GM21360 (cell line): ENCODE measurements around the gene DTWD2.
"Not testable (repeated sequence)": the region's sequence is repeated elsewhere in the genome, so short reads cannot be mapped to it uniquely, and the experiment has no call there.

ENCODE experiments used
- ATAC-seq: cut with Tn5 transposase; IDR thresholded peaks from one replicate; pipeline ENCODE4 v1.9.1; 2021; ENCODE audit warnings: mild to moderate bottlenecking, moderate library complexity; ENCODE audit not compliant: unreplicated experiment

The DTWD2 gene

DNA sequence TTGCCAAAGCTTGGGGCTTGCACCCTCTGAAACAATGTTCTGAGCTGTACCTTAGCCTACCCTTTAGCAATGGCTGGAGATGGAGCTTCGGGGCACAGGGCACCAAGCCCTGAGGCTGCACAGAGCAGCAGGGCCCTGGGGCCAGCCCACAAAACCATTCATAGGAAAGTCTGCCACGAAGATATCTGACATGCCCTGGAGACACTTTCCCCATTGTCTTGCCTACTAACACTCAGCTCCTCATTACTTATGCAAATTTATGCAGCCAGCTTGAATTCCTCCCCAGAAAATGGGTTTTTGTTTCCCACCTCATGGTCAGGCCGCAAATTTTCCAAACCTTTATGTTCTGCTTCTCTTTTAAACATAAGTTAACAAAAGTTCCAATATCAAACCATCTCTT, 105.7 kb downstream of the DTWD2 start:
- no peak for ATAC-seq

- not testable (repeated sequence) for ATAC-seq
Measured at GRCh38 chr5:118876852-118877251, 111.5 kb downstream of the DTWD2 start.

- ATAC-seq = no peak
Measured at GRCh38 chr5:118875131-118875530, 113.2 kb downstream of the DTWD2 start.

GRCh38 chr5:118873417-118873816, 114.9 kb downstream of the DTWD2 start:
- ATAC-seq = no peak

- ATAC-seq = no peak
Measured at GRCh38 chr5:118863345-118863744, 125.0 kb downstream of the DTWD2 start.

DNA sequence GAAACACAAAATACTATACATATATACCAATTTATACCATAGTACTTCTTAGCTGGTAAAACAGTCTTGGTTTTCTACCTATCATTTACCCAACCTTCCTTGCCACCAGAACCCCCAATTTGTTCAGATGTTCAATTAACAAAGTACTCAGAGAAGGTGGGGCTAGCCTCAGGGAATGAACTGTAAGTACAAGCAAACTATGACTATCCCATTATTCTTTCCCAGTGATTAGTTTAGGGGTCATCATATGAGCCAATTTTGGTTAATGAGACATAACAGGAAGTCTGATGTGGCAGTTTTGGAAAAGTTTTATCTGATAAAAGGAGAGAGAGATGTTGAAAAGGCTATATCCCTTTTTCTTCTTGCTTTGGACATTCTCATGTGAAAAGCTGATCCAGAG, 125.8 kb downstream of the DTWD2 start:
- no peak for ATAC-seq

DNA sequence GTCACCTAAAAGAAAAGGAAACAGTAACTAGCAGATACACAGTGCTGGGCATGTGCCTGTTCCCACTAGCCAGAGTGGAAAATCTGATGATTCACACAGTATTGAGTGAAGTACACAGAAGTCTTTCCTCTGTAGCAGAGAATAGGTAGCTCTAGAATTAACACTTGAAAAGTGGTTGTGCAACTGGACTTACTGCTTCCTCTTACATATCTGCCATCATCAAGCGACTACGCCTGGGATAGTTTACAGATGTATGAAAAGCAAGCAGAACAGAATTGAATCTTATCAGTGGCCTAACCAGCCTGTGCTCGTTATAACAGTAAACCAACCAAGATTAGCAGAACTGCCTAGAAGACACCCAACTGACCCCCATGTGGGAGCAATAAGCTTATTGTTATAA, 130.6 kb downstream of the DTWD2 start:
- no peak for ATAC-seq

DNA sequence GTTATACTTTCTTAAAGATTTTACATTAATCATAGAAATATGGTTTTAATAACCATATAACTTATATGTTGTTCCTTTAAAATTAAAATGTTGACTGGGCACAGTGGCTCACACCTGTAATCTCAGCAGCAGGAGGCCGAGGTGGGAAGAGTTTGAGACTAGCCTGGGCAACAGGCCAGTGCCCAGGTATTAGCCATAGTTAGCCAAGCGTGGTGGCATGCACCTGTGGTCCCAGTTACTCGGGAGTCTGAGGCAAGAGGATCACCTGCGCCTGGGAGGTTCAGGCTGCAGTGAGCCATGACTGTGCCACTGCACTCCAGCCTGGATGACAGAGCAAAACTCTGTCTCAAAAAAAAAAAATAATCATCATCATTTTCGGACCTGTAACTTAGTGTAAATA, 133.5 kb downstream of the DTWD2 start:
- ATAC-seq = no peak

DNA sequence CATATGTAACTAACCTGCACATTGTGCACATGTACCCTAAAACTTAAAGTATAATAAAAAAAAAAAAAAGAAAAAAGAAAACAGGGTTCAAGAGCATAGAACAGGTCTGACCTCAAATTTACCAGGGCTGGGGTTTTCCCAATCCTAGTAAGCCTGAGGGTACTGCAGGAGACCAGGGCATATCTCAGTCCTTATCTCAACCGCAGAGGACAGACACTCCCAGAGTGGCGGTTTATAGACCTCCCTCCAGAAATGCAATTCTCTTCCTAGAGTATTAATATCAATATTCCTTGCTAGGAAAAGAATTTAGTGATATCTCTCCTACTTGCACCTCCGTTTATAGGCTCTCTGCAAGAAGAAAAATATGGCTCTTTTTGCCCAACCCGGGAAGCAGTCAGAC, 136.6 kb downstream of the DTWD2 start:
- not testable (repeated sequence) for ATAC-seq

- ATAC-seq = not testable (repeated sequence)
Measured at GRCh38 chr5:118849507-118849906, 138.8 kb downstream of the DTWD2 start.

GRCh38 chr5:118844351-118844750, 144.0 kb downstream of the DTWD2 start:
- no peak for ATAC-seq

- ATAC-seq = no peak
Measured at GRCh38 chr5:118834710-118835109, 153.6 kb downstream of the DTWD2 start.

DNA sequence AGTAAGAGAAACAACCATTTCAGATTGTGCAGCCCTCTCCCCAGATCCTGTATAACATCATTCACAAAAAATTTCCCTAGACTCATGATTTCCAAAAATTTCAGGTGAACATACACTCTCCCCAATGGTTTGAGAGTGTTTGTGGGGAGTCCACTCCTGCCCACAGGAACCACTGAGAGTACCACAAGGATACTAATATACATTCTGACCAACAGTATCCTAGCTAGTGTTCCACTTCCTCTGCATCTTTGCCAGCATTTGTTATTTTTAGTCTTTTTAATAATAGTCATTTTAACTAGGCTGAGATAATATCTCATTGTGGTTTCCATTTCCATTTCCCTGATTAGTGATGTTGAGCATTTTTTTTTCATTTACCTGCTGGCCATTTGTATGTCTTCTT, 155.4 kb downstream of the DTWD2 start:
- ATAC-seq = no peak

- no peak for ATAC-seq
Measured at GRCh38 chr5:118825226-118825625, 163.1 kb downstream of the DTWD2 start.

- ATAC-seq = no peak
Measured at GRCh38 chr5:118818604-118819003, 169.7 kb downstream of the DTWD2 start.

GRCh38 chr5:118808441-118808840, 179.9 kb downstream of the DTWD2 start:
- ATAC-seq = no peak

- no peak for ATAC-seq
Measured at GRCh38 chr5:118806571-118806970, 181.8 kb downstream of the DTWD2 start.

GRCh38 chr5:118802335-118802734, 186.0 kb downstream of the DTWD2 start:
- no peak for ATAC-seq

DNA sequence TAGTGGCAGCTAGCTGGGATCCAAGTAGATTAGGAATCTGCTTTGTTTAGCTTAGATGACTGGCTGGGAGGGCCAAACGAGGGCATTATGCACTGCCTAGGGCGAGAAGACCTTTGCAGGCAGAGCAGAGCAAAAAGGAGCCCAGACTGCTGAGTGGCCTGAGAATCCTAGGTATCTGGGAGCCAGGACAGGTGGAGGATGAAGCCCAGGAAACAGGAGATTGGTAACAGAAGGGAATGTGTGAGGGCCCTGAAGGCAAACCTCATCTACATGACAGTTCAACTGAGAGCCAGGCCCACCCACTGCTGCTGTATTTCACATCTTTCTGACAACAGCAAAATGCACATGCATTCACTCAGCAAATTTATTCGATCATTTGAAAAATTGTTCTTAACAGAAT, 192.3 kb downstream of the DTWD2 start:
- ATAC-seq = no peak

DNA sequence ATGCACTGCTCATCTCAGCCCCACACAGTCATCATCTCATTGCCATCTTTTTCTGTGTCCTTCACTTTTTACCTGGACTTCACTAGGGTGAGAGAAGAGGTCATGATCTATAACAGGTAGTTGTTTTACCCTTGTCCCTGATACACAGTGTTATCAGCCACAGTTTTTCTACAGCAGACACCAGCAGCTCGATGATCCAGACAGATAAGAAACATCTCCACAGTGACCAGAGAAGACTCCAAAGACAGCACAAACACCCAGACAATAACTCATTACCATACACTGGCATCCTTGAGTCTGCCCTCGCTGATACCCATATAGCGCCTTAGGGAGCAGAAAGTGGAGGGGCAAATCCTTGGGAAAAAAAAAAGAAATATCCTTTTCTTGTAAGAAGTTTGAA, 194.1 kb downstream of the DTWD2 start:
- ATAC-seq = no peak

GRCh38 chr5:118793652-118794051, 194.7 kb downstream of the DTWD2 start:
- ATAC-seq = no peak

DNA sequence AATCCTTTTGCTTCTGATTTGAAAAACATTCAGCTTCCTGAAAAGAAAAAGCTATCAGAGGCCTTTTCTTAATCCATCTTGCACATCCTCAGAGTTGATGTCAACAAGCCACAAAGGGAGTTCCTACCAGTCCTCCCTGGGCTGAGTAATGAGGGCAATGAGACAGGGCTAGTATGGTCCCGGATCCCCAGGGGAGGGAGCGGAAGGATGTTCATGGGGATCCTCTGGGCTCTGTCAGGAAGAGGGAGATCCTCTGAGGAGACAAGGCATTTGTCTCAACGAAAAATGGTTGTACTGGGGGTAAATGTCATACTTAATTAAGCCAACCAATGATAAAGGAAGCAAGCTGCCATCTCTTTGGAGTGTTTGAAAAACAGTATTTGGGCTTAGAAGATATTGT, 195.3 kb downstream of the DTWD2 start:
- no peak for ATAC-seq

GRCh38 chr5:118791926-118792734, 196.2 kb downstream of the DTWD2 start:
- peak; percentile 96 for ATAC-seq
